ENCODE data around the gene GPR65.

- TF ChIP-seq EZH2 (IDR thresholded peaks at IDR 0.05; ENCODE audit: borderline replicate concordance, low read depth, low read length, severe bottlenecking): no peak
- TF ChIP-seq, protein P1, sequence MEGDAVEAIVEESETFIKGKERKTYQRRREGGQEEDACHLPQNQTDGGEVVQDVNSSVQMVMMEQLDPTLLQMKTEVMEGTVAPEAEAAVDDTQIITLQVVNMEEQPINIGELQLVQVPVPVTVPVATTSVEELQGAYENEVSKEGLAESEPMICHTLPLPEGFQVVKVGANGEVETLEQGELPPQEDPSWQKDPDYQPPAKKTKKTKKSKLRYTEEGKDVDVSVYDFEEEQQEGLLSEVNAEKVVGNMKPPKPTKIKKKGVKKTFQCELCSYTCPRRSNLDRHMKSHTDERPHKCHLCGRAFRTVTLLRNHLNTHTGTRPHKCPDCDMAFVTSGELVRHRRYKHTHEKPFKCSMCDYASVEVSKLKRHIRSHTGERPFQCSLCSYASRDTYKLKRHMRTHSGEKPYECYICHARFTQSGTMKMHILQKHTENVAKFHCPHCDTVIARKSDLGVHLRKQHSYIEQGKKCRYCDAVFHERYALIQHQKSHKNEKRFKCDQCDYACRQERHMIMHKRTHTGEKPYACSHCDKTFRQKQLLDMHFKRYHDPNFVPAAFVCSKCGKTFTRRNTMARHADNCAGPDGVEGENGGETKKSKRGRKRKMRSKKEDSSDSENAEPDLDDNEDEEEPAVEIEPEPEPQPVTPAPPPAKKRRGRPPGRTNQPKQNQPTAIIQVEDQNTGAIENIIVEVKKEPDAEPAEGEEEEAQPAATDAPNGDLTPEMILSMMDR (IDR thresholded peaks at IDR 0.05; ENCODE audit: borderline replicate concordance, extremely low read depth, low read length, poor library complexity, severe bottlenecking): no peak
Observed at GRCh38 chr14:88003425-88003824, 1.5 kb upstream of the GPR65 start.

All from DND-41 (cell line).